ENCODE measurements around the gene LDLRAD3. TPM values are rescaled to one million over a fixed set of nuclear protein-coding genes. Genes with fewer than 3 reads are reported as not detected.

The LDLRAD3 gene
- total RNA-seq, 1 donor from 2014 or later: 17.3 TPM

GRCh38 chr11:36127550-36127949 is 183.7 kb downstream of the LDLRAD3 start:
- no peak for DNase-seq (ENCODE audit: low read depth in 2 of 2)

GRCh38 chr11:36129955-36130354 is 186.1 kb downstream of the LDLRAD3 start:
- no peak for DNase-seq (ENCODE audit: low read depth in 2 of 2)

GRCh38 chr11:36130401-36130800 is 186.5 kb downstream of the LDLRAD3 start:
- no peak for DNase-seq (ENCODE audit: low read depth in 2 of 2)

GRCh38 chr11:36131721-36132397 is 188.0 kb downstream of the LDLRAD3 start:
- peak; percentile 78 to 81 for DNase-seq (ENCODE audit: low read depth in 2 of 2)

GRCh38 chr11:36132940-36133339 is 189.1 kb downstream of the LDLRAD3 start:
- peak in 1 of 2 donors; percentile 43 for DNase-seq (ENCODE audit: low read depth in 2 of 2)

- DNase-seq (ENCODE audit: low read depth in 2 of 2): peak in 1 of 2 donors; percentile 14
Observed at GRCh38 chr11:36135076-36135475, 191.2 kb downstream of the LDLRAD3 start.

GRCh38 chr11:36139767-36140166 is 195.9 kb downstream of the LDLRAD3 start:
- no peak for DNase-seq (ENCODE audit: low read depth in 2 of 2)

- DNase-seq (ENCODE audit: low read depth in 2 of 2): no peak
Observed at GRCh38 chr11:36141196-36141953, 197.5 kb downstream of the LDLRAD3 start.

GRCh38 chr11:36141956-36142355 is 198.1 kb downstream of the LDLRAD3 start:
- DNase-seq (ENCODE audit: low read depth in 2 of 2): no peak

- DNase-seq (ENCODE audit: low read depth in 2 of 2): no peak
Observed at GRCh38 chr11:36142439-36142838, 198.6 kb downstream of the LDLRAD3 start.

GRCh38 chr11:36142879-36143278 is 199.0 kb downstream of the LDLRAD3 start:
- no peak for DNase-seq (ENCODE audit: low read depth in 2 of 2)

- no peak for DNase-seq (ENCODE audit: low read depth in 2 of 2)
Observed at GRCh38 chr11:36146437-36146836, 202.6 kb downstream of the LDLRAD3 start.

- DNase-seq (ENCODE audit: low read depth in 2 of 2): no peak
Observed at GRCh38 chr11:36147491-36147890, 203.6 kb downstream of the LDLRAD3 start.

- DNase-seq (ENCODE audit: low read depth in 2 of 2): no peak
Observed at GRCh38 chr11:36148701-36149100, 204.8 kb downstream of the LDLRAD3 start.

- DNase-seq (ENCODE audit: low read depth in 2 of 2): peak; percentile 75 to 99
Observed at GRCh38 chr11:36149538-36150242, 205.8 kb downstream of the LDLRAD3 start.

- DNase-seq (ENCODE audit: low read depth in 2 of 2): peak in 1 of 2 donors; percentile 29
Observed at GRCh38 chr11:36150986-36151385, 207.1 kb downstream of the LDLRAD3 start.

GRCh38 chr11:36151933-36152580 is 208.2 kb downstream of the LDLRAD3 start:
- DNase-seq (ENCODE audit: low read depth in 2 of 2): no peak

- no peak for DNase-seq (ENCODE audit: low read depth in 2 of 2)
Observed at GRCh38 chr11:36153551-36153950, 209.7 kb downstream of the LDLRAD3 start.

GRCh38 chr11:36155124-36155561 is 211.3 kb downstream of the LDLRAD3 start:
- DNase-seq (ENCODE audit: low read depth in 2 of 2): no peak

- DNase-seq (ENCODE audit: low read depth in 2 of 2): peak in 1 of 2 donors; percentile 32
Observed at GRCh38 chr11:36155770-36156160, 211.9 kb downstream of the LDLRAD3 start.

- peak in 1 of 2 donors; percentile 82 for DNase-seq (ENCODE audit: low read depth in 2 of 2)
Observed at GRCh38 chr11:36156161-36156816, 212.4 kb downstream of the LDLRAD3 start.

Measured in lung microvascular endothelial cell (primary cell).